ENCODE results near the gene SASH1.

Gene SASH1

DNA sequence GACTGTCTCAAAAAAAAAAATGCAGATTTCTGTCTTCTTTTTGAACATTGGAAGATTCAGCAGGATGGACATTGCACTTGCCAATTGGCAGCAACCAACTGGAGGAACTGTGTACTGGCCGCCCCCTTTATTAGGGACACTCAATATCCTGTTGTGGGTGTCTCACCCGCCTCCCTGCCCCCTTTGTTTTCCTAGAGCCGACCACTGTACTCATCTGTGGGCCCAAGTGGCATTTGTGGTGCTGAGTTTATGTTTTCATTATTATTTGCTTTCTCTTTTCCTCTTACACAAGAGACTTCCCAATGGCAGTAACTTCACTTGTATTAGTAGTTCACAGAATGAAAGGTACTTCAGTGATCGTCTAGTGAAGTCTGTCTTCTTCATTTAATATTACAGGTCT, 125.3 kb downstream of the SASH1 start:
- no peak for TF ChIP-seq JUND (IDR thresholded peaks at IDR 0.05; ENCODE audit: low read depth)
- in situ Hi-C loops (cut with HindIII; ENCODE audit: low pct_unique_long_range_greater_than_20kb, low sequenced_read_pairs), result no loop called here
- DNase-seq (ENCODE audit: low read depth in 1 of 2, low spot score in 1 of 2), result no peak

GRCh38 chr6:148470156-148470555, 127.5 kb downstream of the SASH1 start:
- in situ Hi-C loops (cut with HindIII; ENCODE audit: low pct_unique_long_range_greater_than_20kb, low sequenced_read_pairs), result no loop called here
- no peak for DNase-seq (ENCODE audit: low read depth in 1 of 2, low spot score in 1 of 2)

GRCh38 chr6:148470606-148471465, 128.2 kb downstream of the SASH1 start:
- no peak for TF ChIP-seq JUND (IDR thresholded peaks at IDR 0.05; ENCODE audit: low read depth)

More at GRCh38 chr6:148470156-148470555, 127.5 kb downstream of the SASH1 start:
- no peak for TF ChIP-seq JUND (IDR thresholded peaks at IDR 0.05; ENCODE audit: low read depth)

GRCh38 chr6:148471624-148472159, 129.1 kb downstream of the SASH1 start:
- no peak for DNase-seq (ENCODE audit: low read depth in 1 of 2, low spot score in 1 of 2)
- in situ Hi-C loops (cut with HindIII; ENCODE audit: low pct_unique_long_range_greater_than_20kb, low sequenced_read_pairs), result no loop called here
- no peak for TF ChIP-seq JUND (IDR thresholded peaks at IDR 0.05; ENCODE audit: low read depth)

More at GRCh38 chr6:148470606-148471465, 128.2 kb downstream of the SASH1 start:
- DNase-seq (ENCODE audit: low read depth in 1 of 2, low spot score in 1 of 2), result no peak
- in situ Hi-C loops (cut with HindIII; ENCODE audit: low pct_unique_long_range_greater_than_20kb, low sequenced_read_pairs), result no loop called here

GRCh38 chr6:148472171-148473105, 129.8 kb downstream of the SASH1 start:
- in situ Hi-C loops (cut with HindIII; ENCODE audit: low pct_unique_long_range_greater_than_20kb, low sequenced_read_pairs), result no loop called here
- DNase-seq (ENCODE audit: low read depth in 1 of 2, low spot score in 1 of 2), result no peak
- no peak for TF ChIP-seq JUND (IDR thresholded peaks at IDR 0.05; ENCODE audit: low read depth)

DNA sequence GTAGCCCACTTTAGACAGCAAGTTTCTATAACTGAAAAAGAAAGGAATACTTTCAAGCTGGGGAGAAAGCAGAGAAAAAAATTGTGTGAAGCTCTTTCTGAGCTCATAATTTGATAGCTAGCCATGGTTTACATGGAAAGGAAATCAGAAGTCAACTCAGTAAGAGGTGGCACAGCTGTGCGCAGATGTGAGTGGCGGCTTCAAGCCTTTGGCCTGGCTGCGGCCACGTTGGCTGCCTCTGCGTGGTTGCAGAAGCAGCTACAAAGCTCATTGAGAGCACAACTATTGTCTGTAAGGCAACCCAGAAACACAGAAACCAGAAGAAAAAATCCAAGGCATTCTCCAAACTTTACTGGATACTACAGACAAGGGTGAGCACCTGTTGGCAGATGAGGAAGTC, 136.9 kb downstream of the SASH1 start:
- in situ Hi-C loops (cut with HindIII; ENCODE audit: low pct_unique_long_range_greater_than_20kb, low sequenced_read_pairs), result no loop called here
- DNase-seq (ENCODE audit: low read depth in 1 of 2, low spot score in 1 of 2), result no peak
- TF ChIP-seq JUND (IDR thresholded peaks at IDR 0.05; ENCODE audit: low read depth), result no peak

DNA sequence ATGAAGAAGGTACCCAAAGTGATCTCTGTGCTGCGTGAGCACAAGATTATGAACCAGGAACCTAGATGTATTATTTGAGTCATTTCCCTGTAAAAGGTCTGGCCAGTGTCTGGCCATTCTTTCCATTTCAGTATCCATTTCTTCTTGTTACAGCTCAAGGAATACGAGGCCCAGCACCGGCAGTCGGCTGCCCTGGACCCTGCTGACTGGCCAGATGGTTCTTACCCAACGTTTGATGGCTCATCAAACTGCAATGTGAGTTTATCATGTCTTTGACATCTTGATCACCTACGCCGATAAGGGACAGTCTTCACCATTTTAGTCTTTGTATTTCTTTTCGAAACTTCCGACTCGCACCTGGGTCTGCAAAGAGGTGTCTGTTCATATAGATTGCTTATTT, 144.8 kb downstream of the SASH1 start:
- TF ChIP-seq JUND (IDR thresholded peaks at IDR 0.05; ENCODE audit: low read depth), result no peak
- in situ Hi-C loops (cut with HindIII; ENCODE audit: low pct_unique_long_range_greater_than_20kb, low sequenced_read_pairs), result no loop called here
- DNase-seq (ENCODE audit: low read depth in 1 of 2, low spot score in 1 of 2), result no peak

DNA sequence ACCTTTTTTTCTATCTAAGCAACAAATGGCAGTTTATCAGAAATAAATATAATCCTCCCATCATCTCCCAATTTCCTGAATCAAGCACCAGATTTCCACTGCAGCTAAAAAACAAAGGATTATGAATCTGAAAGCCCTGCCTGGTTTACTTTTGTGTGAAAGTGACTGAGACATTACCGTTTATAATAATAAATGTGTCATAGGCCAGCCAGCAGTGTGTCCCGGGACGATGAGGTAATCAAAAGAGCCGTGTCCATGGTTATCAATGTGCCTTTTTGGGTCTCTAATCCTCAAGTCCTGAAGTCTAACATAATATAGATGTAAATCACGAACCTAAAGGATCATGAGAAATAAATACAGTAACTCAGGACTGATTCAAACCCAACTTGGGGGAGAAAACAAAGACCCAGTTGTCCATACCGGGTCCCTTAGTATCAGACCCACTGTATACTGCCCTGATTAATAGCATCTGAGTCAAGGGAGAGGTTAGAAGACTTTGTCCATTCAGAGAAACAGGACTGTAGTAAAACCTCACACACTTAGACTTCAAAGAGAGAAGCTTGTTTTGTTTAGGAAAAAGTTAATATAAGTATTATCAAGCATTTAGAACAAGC, 149.1 kb downstream of the SASH1 start:
- TF ChIP-seq JUND (IDR thresholded peaks at IDR 0.05; ENCODE audit: low read depth), result no peak
- in situ Hi-C loops (cut with HindIII; ENCODE audit: low pct_unique_long_range_greater_than_20kb, low sequenced_read_pairs), result no loop called here

GRCh38 chr6:148492654-148493290, 150.1 kb downstream of the SASH1 start:
- no peak for TF ChIP-seq JUND (IDR thresholded peaks at IDR 0.05; ENCODE audit: low read depth)
- in situ Hi-C loops (cut with HindIII; ENCODE audit: low pct_unique_long_range_greater_than_20kb, low sequenced_read_pairs), result no loop called here
- no peak for DNase-seq (ENCODE audit: low read depth in 1 of 2, low spot score in 1 of 2)

More for the DNA sequence above, 149.1 kb downstream of the SASH1 start:
- no peak for DNase-seq (ENCODE audit: low read depth in 1 of 2, low spot score in 1 of 2)

DNA sequence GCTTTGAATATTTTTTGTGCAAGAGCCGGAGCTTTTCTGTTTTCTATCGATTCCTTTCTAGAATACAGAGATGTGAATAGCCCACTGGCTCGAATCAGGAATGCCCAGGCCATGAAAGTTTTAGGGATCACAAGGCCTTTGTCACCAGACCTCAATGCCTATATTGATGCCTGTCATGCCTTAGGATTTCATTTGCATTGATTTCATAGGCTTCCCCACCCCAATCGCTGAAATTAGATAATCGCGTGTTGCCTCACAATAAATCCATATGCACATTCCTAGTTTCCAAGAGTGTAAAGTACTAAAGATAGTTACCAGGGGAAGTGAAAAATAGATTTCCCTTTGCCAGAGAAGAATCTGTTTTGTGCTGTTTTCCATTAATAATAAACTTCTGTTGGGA, 150.8 kb downstream of the SASH1 start:
- no peak for DNase-seq (ENCODE audit: low read depth in 1 of 2, low spot score in 1 of 2)
- TF ChIP-seq JUND (IDR thresholded peaks at IDR 0.05; ENCODE audit: low read depth), result no peak
- in situ Hi-C loops (cut with HindIII; ENCODE audit: low pct_unique_long_range_greater_than_20kb, low sequenced_read_pairs), result no loop called here

- in situ Hi-C loops (cut with HindIII; ENCODE audit: low pct_unique_long_range_greater_than_20kb, low sequenced_read_pairs), result no loop called here
- TF ChIP-seq JUND (IDR thresholded peaks at IDR 0.05; ENCODE audit: low read depth), result no peak
- DNase-seq (ENCODE audit: low read depth in 1 of 2, low spot score in 1 of 2), result no peak
These were observed 151.6 kb downstream of the SASH1 start for GRCh38 chr6:148494226-148494625.

GRCh38 chr6:148495029-148495428, 152.4 kb downstream of the SASH1 start:
- in situ Hi-C loops (cut with HindIII; ENCODE audit: low pct_unique_long_range_greater_than_20kb, low sequenced_read_pairs), result no loop called here
- no peak for DNase-seq (ENCODE audit: low read depth in 1 of 2, low spot score in 1 of 2)

More at GRCh38 chr6:148495029-148495428, 152.4 kb downstream of the SASH1 start:
- TF ChIP-seq JUND (IDR thresholded peaks at IDR 0.05; ENCODE audit: low read depth), result no peak
